ENCODE data around the gene WDR45B.

- TF ChIP-seq CTCF (IDR thresholded peaks at IDR 0.05): no peak
- TF ChIP-seq POLR2A (IDR thresholded peaks at IDR 0.05): no peak
Observed at GRCh38 chr17:82653651-82654528, 5.6 kb upstream of the WDR45B start.

Measured in body of pancreas (tissue), 4 donors.